HCT116 (cell line): ENCODE data around the gene CIRBP. TPM values are rescaled to one million over a fixed set of nuclear protein-coding genes. Genes with fewer than 3 reads are reported as not detected.

ENCODE experiments used
- ATAC-seq: fragments of 200-7000 bp; cut with Tn5 transposase; 2 replicates; pipeline ENCODE4 v1.9.1; 2020; ENCODE audit warnings: mild to moderate bottlenecking, moderate library complexity
- BruUV-seq: library from RNA; stranded (reverse); fragments of 400-500 nt; replicated peaks from 2 replicates; lab custom pipeline; 2021; lab: Mats Ljungman, UMichigan
- CTCF ChIA-PET: fragments of 300-600 bp; sonication (Branson Sonifier 250); formaldehyde crosslinking; loops from one replicate; lab custom pipeline; 2021; ENCODE audit warnings: antibody characterized with exemption; lab: Charles Lee
- POLR2A ChIA-PET: fragments of 300-600, 350-600 bp; sonication (Branson Sonifier 250); formaldehyde crosslinking; loops from one replicate; lab custom pipeline; 2021; ENCODE audit warnings: antibody characterized with exemption; lab: Charles Lee
- RAD21 ChIA-PET, 2 experiments: fragments of 300-600 bp; sonication (Branson Sonifier 250); formaldehyde crosslinking; loops; one replicate each; lab custom pipeline; 2023; ENCODE audit warnings: low total read pairs in 2 of 2; ENCODE audit not compliant: uncharacterized antibody in 2 of 2, unreplicated experiment in 2 of 2, low non-redundant PET in 1 of 2; lab: Charles Lee
- DNase-seq: peaks from one replicate; pipeline ENCODE4 v3.0.0-alpha.2; 2010; ENCODE audit warnings: low read depth, low spot score
- H2AFZ ChIP-seq: fragments of 200-600 bp; shearing (Covaris generic), sonication (generic); 2 replicates; pipeline ENCODE4 v1.6.1; 2017; ENCODE audit warnings: low read depth, mixed run types, mixed read lengths, antibody characterized with exemption, low read length; ENCODE audit not compliant: poor library complexity, severe bottlenecking
- H3K27ac ChIP-seq: 2 replicates; pipeline ENCODE4 v1.5.1; 2012; ENCODE audit warnings: low read depth, low read length
- H3K27me3 ChIP-seq: fragments of 200-600 bp; sonication (generic); 2 replicates; pipeline ENCODE4 v1.6.1; 2016; ENCODE audit warnings: mixed run types, low read length, mixed read lengths; ENCODE audit not compliant: insufficient read depth
- H3K36me3 ChIP-seq, 2 experiments: fragments of 200-500 bp in 1 of 2; fragments of 200-600 bp in 1 of 2; sonication (Bioruptor generic) in 1 of 2; sonication (generic) in 1 of 2; 2 replicates each; pipeline versions ENCODE4 v1.5.1 to v1.6.1; 2014 to 2016; ENCODE audit warnings: low read length in 2 of 2, inconsistent platforms in 1 of 2, mixed read lengths in 1 of 2, mixed run types in 1 of 2; ENCODE audit not compliant: insufficient read depth in 2 of 2, control insufficient read depth in 1 of 2
- H3K4me1 ChIP-seq, 2 experiments: fragments of 200-600 bp in 1 of 2; sonication (generic) in 1 of 2; 2 replicates each; pipeline versions ENCODE4 v1.5.1 to v1.6.1; 2012 to 2017; ENCODE audit warnings: low read length in 2 of 2, inconsistent platforms in 1 of 2, mild to moderate bottlenecking in 1 of 2, mixed read lengths in 1 of 2, mixed run types in 1 of 2, moderate library complexity in 1 of 2; ENCODE audit not compliant: insufficient read depth in 2 of 2, control insufficient read depth in 1 of 2
- H3K4me2 ChIP-seq: fragments of 200-600 bp; sonication (generic); 2 replicates; pipeline ENCODE4 v1.6.1; 2017; ENCODE audit warnings: mixed run types, low read length, mixed read lengths
- H3K4me3 ChIP-seq, 2 experiments: fragments of 200-600 bp in 1 of 2; sonication (generic) in 1 of 2; replicated peaks in 1 of 2; 2 replicates each; pipeline ENCODE4 v1.5.1; 2011 to 2016; ENCODE audit warnings: low read length in 2 of 2, control low read depth in 1 of 2, low read depth in 1 of 2, mild to moderate bottlenecking in 1 of 2, mixed read lengths in 1 of 2, mixed run types in 1 of 2
- H3K79me2 ChIP-seq: fragments of 200-600 bp; sonication (generic); 2 replicates; pipeline ENCODE4 v1.6.1; 2017; ENCODE audit warnings: mild to moderate bottlenecking, mixed run types, low read length, moderate library complexity, mixed read lengths; ENCODE audit not compliant: insufficient read depth
- H3K9ac ChIP-seq: fragments of 200-600 bp; sonication (generic); 2 replicates; pipeline ENCODE4 v1.6.1; 2016; ENCODE audit warnings: low read length, mixed read lengths
- H3K9me2 ChIP-seq: fragments of 200-600 bp; sonication (generic), shearing (Covaris generic); 2 replicates; pipeline ENCODE4 v1.6.1; 2017; ENCODE audit warnings: mixed run types, mild to moderate bottlenecking, moderate library complexity; ENCODE audit not compliant: insufficient read depth
- H3K9me3 ChIP-seq, 2 experiments: fragments of 200-500 bp in 1 of 2; fragments of 200-600 bp in 1 of 2; sonication (Bioruptor generic) in 1 of 2; sonication (generic) in 1 of 2; 2 replicates each; pipeline ENCODE4 v1.6.1; 2014 to 2017; ENCODE audit warnings: low read length in 2 of 2, mixed read lengths in 2 of 2, inconsistent platforms in 1 of 2, low read depth in 1 of 2, mild to moderate bottlenecking in 1 of 2, mixed run types in 1 of 2, moderate library complexity in 1 of 2; ENCODE audit not compliant: control insufficient read depth in 1 of 2, insufficient read depth in 1 of 2
- H4K20me1 ChIP-seq: fragments of 200-600 bp; sonication (generic), shearing (Covaris generic); 2 replicates; pipeline ENCODE4 v1.6.1; 2017; ENCODE audit warnings: mixed run types, mild to moderate bottlenecking, moderate library complexity; ENCODE audit not compliant: insufficient read depth
- CBX3 ChIP-seq: IDR thresholded peaks from 2 replicates; pipeline ENCODE4 v1.6.1; 2012; ENCODE audit warnings: low read depth
- CEBPB ChIP-seq: IDR thresholded peaks from 2 replicates; pipeline ENCODE4 v1.6.1; 2012; ENCODE audit warnings: low read depth
- CTCF ChIP-seq, 3 experiments: fragments of 200-600 bp in 1 of 3; sonication (generic) in 1 of 3; IDR thresholded peaks in 2 of 3; conservative IDR thresholded peaks in 1 of 3; 2 replicates each; pipeline ENCODE4 v1.5.1; 2012 to 2017; ENCODE audit warnings: low read depth in 2 of 3, low read length in 2 of 3, antibody characterized with exemption in 1 of 3, borderline replicate concordance in 1 of 3, control low read depth in 1 of 3, mild to moderate bottlenecking in 1 of 3, mixed read lengths in 1 of 3, mixed run types in 1 of 3, moderate library complexity in 1 of 3; ENCODE audit not compliant: insufficient read depth in 1 of 3
- EGR1 ChIP-seq: IDR thresholded peaks from 2 replicates; pipeline ENCODE4 v1.6.1; 2012; ENCODE audit warnings: low read depth
- EZH2 ChIP-seq: fragments of 200-600 bp; sonication (generic); IDR thresholded peaks from 2 replicates; pipeline ENCODE4 v1.6.1; 2017; ENCODE audit warnings: antibody characterized with exemption, mixed run types
- EZH2phosphoT487 ChIP-seq: fragments of 200-600 bp; IDR thresholded peaks from 2 replicates; pipeline ENCODE4 v1.6.1; 2018; ENCODE audit warnings: antibody characterized with exemption, borderline replicate concordance
- JUND ChIP-seq: IDR thresholded peaks from 2 replicates; pipeline ENCODE4 v1.6.1; 2012
- MAX ChIP-seq: IDR thresholded peaks from 2 replicates; pipeline ENCODE4 v1.6.1; 2012
- POLR2A ChIP-seq: IDR thresholded peaks from 2 replicates; pipeline ENCODE4 v1.7.0; 2011; ENCODE audit warnings: borderline replicate concordance; ENCODE audit not compliant: insufficient read depth, insufficient read length; ENCODE audit errors: extremely low read depth
- POLR2AphosphoS5 ChIP-seq: IDR thresholded peaks from 2 replicates; pipeline ENCODE4 v1.6.1; 2011; ENCODE audit warnings: mild to moderate bottlenecking, low read depth, low read length, moderate library complexity
- RAD21 ChIP-seq: IDR thresholded peaks from 2 replicates; pipeline ENCODE4 v1.6.1; 2012; ENCODE audit warnings: low read depth, mild to moderate bottlenecking
- REST ChIP-seq: IDR thresholded peaks from 2 replicates; pipeline ENCODE4 v1.6.1; 2012; ENCODE audit warnings: low read depth
- SP1 ChIP-seq: IDR thresholded peaks from 2 replicates; pipeline ENCODE4 v1.6.1; 2012; ENCODE audit warnings: low read depth
- SRF ChIP-seq: IDR thresholded peaks from 2 replicates; pipeline ENCODE4 v1.6.1; 2012; ENCODE audit warnings: low read depth
- TCF7L2 ChIP-seq: IDR thresholded peaks from 2 replicates; pipeline ENCODE4 v1.7.0; 2011; ENCODE audit warnings: borderline replicate concordance, inconsistent platforms; ENCODE audit not compliant: insufficient read depth, insufficient read length; ENCODE audit errors: extremely low read depth
- ZBTB33 ChIP-seq: IDR thresholded peaks from 2 replicates; pipeline ENCODE4 v1.6.1; 2011; ENCODE audit warnings: mild to moderate bottlenecking, low read length, moderate library complexity; ENCODE audit not compliant: insufficient replicate concordance; ENCODE audit errors: extremely low read depth
- ZNF274 ChIP-seq: fragments of 200-500 bp; sonication (Bioruptor generic); IDR thresholded peaks from 2 replicates; pipeline ENCODE4 v1.6.1; 2014; ENCODE audit warnings: mild to moderate bottlenecking, low read depth, low read length, inconsistent platforms
- intact Hi-C: fragments of 100-400 bp; cut with micrococcal nuclease; formaldehyde crosslinking; loops from 2 replicates; pipeline ENCODE4 v1.10.0; 2022
- total RNA-seq: library from RNA; stranded (reverse); gene quantifications from one replicate; pipeline ENCODE4 v1.2.1, GENCODE V29; 2021; ENCODE audit not compliant: unreplicated experiment

CIRBP gene
- total RNA-seq, 1 experiment from 2014 or later = 276 TPM

- TF ChIP-seq CTCF (IDR thresholded peaks at IDR 0.05 in 2 of 3, conservative IDR thresholded peaks at IDR 0.05 in 1 of 3; ENCODE audit: borderline replicate concordance in 1 of 3, insufficient read depth in 1 of 3, low read depth in 2 of 3, low read length in 2 of 3) (no peak), SP1 (no peak), MAX (no peak)
Measured at GRCh38 chr19:1302533-1303239, 33.6 kb downstream of the CIRBP start (continued).

GRCh38 chr19:1304197-1304924 lies 35.2 kb downstream of the CIRBP start:
- H3K4me3 ChIP-seq = no peak overlapping the region
- H2AFZ ChIP-seq = no peak overlapping the region
- H3K79me2 ChIP-seq = no peaks in the 10 kb centered on the region
- no peak overlapping the region for H3K9ac ChIP-seq
- POLR2A ChIA-PET = no interaction called here
- TF ChIP-seq CBX3 = no peak
- TF ChIP-seq EGR1 = no peak
- TF ChIP-seq POLR2A = no peak
- no peak for TF ChIP-seq ZBTB33
- TF ChIP-seq REST = no peak
- no peak for TF ChIP-seq EZH2phosphoT487
- no peak for TF ChIP-seq TCF7L2
- no peak for TF ChIP-seq SRF
- TF ChIP-seq RAD21 = no peak
- no peak for TF ChIP-seq ZNF274
- no peak for TF ChIP-seq JUND
- no peak for TF ChIP-seq POLR2AphosphoS5
- TF ChIP-seq EZH2 = no peak
- no peak for TF ChIP-seq CEBPB
- no peak overlapping the region for H3K27ac ChIP-seq
- intact Hi-C loops = no loop called here
- BruUV-seq = no TSS peak
- no peaks in the 10 kb centered on the region for H3K9me3 ChIP-seq
- H3K4me2 ChIP-seq = no peak overlapping the region
- H3K27me3 ChIP-seq = no peaks in the 10 kb centered on the region
- H3K9me2 ChIP-seq = no peaks in the 10 kb centered on the region
- peaks cover 2% of the 10 kb centered on the region in 2 experiments; a peak in 2 of 4 replicates for H3K4me1 ChIP-seq
- RAD21 ChIA-PET = no interaction called here
- ATAC-seq (peak; percentile 20; the same call in 1 of the 2 replicates), DNase-seq (no peak)
- CTCF ChIA-PET = no interaction called here
- no peaks in the 10 kb centered on the region for H3K36me3 ChIP-seq
- no peaks in the 10 kb centered on the region for H4K20me1 ChIP-seq
